ENCODE results near the gene AMN1.
A peak's percentile ranks its signal among the peaks of the same experiment; 100 is the strongest.
"Not testable (repeated sequence)": the region's sequence is repeated elsewhere in the genome, so short reads cannot be mapped to it uniquely, and the experiment has no call there.

The AMN1 gene

DNA sequence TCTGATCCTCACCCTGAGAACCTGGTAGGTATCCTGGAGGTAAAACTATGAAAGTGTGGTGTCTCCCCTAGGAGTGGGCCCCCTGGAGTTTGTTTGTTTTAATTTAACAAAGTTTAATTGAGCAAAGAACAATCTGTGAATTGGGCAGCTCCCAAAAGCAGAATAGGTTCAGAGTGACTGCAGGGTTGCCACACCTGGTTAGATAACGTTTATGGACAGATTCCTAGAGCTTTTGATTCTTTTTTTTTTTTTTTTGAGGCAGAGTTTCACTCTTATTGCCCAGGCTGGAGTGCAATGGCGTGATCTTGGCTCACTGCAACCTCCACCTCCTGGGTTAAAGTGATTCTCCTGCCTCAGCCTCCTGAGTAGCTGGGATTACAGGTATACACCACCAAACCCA is 59.2 kb downstream of the AMN1 start:
- not testable (repeated sequence) for DNase-seq

DNA sequence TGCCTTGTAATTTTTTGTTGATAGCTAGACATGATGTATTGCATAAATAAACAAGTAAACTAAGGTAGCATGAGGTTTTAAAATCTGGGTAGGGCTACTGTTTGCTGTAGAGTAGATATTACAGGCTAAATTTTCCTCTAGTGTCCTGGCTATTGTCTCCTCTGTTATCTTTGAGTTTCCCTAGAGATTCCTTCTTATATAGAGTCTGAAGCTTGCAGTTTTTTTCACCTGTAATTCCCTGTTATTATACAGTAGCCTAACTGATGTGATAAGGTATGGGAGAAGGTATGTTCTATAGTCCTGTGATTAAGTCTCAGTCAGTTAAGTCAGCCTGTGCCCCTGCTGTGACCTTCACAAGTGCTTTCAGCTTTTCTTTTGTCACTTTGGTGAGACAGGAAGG is 59.8 kb downstream of the AMN1 start:
- DNase-seq: no peak

DNA sequence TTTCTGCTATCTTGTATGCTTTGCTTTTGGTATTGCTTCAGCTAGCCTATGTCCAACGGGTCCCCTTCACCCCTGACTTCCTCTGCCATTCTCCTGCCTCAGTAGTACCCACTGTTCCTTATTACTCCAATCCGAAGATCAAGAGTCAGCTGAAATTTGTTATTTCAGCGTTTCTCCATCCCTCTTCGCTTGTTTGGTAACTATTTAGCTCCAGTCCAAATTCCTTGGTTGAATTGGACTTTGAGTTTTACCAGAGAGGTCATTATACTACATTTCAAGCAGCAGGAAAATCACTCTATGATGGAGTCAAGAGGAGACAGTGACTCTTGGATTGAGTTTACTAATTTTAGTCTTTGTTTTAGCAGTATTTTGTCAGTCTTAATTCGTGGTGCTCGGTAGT is 64.8 kb downstream of the AMN1 start:
- DNase-seq: no peak

DNA sequence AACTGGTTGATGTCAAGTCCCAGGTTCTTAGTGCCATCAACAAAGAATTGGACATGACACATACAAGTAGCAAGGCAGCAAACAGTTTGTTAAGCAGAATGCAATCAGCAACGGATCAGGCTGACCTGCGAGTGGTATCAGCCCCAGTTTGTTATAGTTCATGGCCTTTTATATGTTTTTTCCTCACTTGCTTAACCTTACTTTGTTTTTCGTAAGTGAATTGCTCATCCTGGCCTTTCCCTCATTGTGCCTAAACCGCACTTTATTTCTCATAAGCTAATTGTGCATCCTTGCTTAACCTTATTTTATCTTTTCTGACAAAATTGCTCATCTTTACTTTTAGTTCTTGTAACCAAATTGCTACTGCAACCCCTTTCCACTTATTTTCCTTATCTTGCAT is 65.2 kb downstream of the AMN1 start:
- DNase-seq: no peak

DNA sequence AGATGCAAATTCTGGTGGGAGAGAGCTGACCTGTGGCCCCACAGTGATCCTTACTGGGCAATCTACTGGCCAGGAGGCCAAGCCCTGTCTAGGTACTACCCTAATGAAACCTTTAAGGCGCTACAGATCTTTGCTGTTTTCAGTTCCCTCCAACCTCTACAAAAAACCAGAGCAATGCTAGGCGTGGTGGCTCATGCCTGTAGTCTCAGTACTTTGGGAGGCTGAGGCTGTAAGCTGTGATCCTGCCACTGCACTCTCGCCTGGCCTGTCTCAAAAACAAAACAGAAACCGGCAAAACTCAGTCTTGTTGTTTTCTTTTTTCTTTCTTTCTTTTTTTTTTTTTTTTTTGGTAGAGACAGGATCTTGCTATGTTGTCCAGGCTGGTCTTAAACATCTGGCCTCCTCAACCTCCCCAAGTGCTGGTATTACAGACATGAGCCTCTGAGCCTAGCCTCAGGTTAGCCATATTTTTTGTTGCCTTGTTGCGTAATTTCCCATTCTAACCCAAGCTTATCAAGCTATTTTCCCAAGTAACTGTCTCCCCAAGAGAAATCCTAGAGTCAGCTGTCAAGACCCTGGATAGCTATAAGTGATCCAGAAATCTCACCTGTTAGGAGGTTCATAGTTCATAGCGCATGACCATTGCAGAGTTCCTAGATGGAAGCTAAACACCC is 66.5 kb downstream of the AMN1 start:
- no peak for DNase-seq

DNA sequence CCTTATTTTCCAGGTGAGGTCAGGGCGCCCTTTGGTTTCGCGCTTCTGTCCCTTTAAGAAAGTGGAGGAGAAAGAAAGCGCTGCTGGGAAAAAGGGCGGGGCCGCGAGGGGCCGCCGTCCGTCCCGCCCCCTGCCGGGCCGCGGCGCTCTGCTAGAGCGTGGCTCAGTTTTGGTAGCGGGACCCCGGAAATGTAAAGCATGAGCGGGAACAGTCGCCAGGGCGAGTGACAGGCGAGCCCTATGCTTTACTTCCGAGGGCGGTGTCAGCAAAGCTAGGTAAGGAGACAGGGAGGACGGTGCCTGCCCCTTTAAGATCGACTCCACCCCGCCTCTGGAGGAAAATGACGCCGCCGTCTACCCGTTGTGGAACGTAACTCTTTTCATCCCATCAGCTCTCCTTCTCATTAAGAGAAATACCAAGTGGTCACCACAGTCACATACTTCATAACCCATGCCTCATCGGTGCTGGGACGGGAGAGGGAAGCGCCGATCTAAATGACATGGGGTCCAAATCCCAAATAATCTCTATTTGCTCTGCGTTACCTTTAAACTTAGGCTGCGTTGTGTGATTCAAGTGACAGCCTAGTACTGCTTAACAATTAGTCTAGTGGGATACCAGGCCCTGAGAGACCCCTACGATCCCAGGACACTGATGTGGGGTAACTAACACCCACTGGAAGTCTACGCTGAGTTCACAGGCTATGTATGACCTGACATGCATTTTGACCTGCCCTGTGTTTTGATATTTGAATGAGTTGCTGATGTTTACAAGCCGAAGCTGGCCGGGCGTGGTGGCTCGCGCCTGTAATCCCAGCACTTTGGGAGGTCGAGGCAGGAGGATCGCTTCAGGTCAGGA is 69.5 kb downstream of the AMN1 start, which contains the start of gene ETFBKMT:
Gene ETFBKMT (plus strand): TSS at position 602 of the 856 bp plus-strand sequence. CDS start 2,266 bp downstream, outside the sequence.
- DNase-seq: peak; percentile 88

- DNase-seq: no peak
Measured at GRCh38 chr12:31658471-31659086, 70.2 kb downstream of the AMN1 start.

- no peak for DNase-seq
Measured at GRCh38 chr12:31655792-31656191, 73.0 kb downstream of the AMN1 start.

GRCh38 chr12:31655208-31655607 is 73.6 kb downstream of the AMN1 start:
- DNase-seq: no peak

- DNase-seq: no peak
Measured at GRCh38 chr12:31651893-31652521, 76.8 kb downstream of the AMN1 start.

GRCh38 chr12:31650918-31651317 is 77.9 kb downstream of the AMN1 start:
- no peak for DNase-seq

DNA sequence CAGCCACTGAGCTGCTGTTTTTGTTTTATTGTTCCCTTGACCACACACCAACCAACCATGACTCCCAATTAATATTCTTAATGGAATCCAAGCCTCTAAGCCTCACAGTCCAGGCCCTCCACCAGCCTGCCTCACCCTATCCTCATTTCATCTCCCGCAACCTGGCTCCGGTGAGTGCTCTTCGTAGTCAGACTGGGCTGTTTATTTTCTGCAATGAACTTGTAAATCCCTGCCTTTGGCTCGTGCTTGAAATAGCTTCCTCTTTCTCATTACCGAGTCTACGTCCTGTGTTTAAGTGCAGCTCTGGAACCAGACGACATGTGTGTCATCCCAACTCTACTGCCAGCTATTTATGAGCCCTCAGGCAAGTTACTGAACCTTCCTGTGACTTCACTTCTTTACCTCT is 81.7 kb downstream of the AMN1 start:
- no peak for DNase-seq

- DNase-seq: no peak
Measured at GRCh38 chr12:31645924-31646323, 82.9 kb downstream of the AMN1 start.

DNA sequence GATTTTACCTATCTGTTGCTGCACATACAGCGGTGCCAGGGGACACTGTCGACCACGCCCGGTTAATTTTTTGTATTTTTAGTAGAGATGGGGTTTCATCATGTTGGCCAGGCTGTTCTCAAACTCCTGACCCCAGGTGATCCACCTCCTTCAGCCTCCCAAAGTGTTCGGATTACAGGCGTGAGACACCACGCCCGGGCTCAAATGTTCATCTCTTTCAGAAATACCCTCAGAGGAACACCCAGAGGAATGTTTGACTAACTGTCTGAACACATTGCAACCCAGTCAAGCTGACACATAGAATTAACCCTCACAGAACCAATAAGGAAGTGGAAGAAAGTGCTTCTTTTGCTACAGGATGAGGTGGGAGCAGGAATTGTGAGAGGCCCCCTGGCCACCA is 84.3 kb downstream of the AMN1 start:
- DNase-seq: no peak

GRCh38 chr12:31641509-31642090 is 87.2 kb downstream of the AMN1 start:
- DNase-seq: no peak

GRCh38 chr12:31634620-31635019 is 94.2 kb downstream of the AMN1 start:
- no peak for DNase-seq

DNA sequence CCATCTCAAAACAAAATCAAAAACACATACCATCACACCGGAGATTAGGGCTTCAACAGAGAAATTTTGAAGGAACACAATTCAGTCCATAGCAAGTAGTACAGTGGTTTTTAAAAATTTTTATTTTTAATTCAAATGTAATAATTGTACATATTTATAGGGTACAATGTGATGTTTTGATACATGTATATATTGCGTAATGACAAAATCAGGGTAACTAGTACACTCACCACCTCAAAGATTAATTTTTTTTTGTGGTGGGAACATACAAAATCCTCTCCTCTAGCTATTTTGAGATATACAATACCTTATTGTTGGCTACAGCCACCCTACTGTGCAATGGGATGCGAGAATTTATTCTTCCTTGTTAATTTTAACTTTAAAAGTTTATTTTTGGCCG is 95.4 kb downstream of the AMN1 start:
- DNase-seq: no peak

DNA sequence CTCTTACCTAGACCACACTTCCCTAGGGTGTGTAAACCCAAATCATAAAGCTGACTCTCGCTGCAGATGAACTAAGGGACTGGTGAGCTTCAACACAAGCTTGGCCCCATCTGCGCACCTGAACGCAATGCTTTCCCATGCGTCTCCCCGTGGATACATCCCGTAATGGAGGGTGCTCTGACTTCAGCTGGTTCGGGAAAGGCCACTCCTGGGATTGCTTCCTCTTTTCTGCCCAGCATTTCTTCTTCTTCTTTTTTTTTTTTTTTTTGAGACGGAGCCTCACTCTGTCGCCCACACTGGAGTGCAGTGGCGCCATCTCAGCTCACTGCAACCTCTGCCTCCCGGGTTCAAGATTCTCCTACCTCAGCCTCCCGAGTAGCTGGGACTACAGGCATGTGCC is 97.0 kb downstream of the AMN1 start:
- DNase-seq: no peak

GRCh38 chr12:31631023-31631724 is 97.6 kb downstream of the AMN1 start:
- no peak for DNase-seq

- no peak for DNase-seq
Measured at GRCh38 chr12:31629756-31630732, 98.8 kb downstream of the AMN1 start.

- no peak for DNase-seq
Measured at GRCh38 chr12:31627456-31628054, 101.3 kb downstream of the AMN1 start.
